ENCODE data around the gene CRB1.

GRCh38 chr1:197397895-197398294 is 129.8 kb downstream of the CRB1 start:
- no peak for TF ChIP-seq POLR2A (IDR thresholded peaks at IDR 0.05)
- TF ChIP-seq, protein P1, sequence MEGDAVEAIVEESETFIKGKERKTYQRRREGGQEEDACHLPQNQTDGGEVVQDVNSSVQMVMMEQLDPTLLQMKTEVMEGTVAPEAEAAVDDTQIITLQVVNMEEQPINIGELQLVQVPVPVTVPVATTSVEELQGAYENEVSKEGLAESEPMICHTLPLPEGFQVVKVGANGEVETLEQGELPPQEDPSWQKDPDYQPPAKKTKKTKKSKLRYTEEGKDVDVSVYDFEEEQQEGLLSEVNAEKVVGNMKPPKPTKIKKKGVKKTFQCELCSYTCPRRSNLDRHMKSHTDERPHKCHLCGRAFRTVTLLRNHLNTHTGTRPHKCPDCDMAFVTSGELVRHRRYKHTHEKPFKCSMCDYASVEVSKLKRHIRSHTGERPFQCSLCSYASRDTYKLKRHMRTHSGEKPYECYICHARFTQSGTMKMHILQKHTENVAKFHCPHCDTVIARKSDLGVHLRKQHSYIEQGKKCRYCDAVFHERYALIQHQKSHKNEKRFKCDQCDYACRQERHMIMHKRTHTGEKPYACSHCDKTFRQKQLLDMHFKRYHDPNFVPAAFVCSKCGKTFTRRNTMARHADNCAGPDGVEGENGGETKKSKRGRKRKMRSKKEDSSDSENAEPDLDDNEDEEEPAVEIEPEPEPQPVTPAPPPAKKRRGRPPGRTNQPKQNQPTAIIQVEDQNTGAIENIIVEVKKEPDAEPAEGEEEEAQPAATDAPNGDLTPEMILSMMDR (IDR thresholded peaks at IDR 0.05): no peak
